Measurements from ENCODE around the gene CIRBP.

CIRBP gene

GRCh38 chr19:1250437-1251260, 18.5 kb upstream of the CIRBP start:
- Histone ChIP-seq H3K4me2 (ENCODE audit: low read length) (peak overlapping the region; percentile 100), H2AFZ (ENCODE audit: low read depth, low read length) (no peak overlapping the region), H3K9ac (ENCODE audit: low read length) (peak overlapping the region; percentile 98), H3K4me3 (ENCODE audit: low read length) (peak overlapping the region; percentile 88), H3K27ac (ENCODE audit: low read length) (peak overlapping the region; percentile 92), H3K9me3 (ENCODE audit: insufficient read depth, low read length) (no peaks in the 10 kb centered on the region), H3K36me3 (replicated peaks; ENCODE audit: low read depth, low read length) (peaks cover 39% of the 10 kb centered on the region), H3K27me3 (ENCODE audit: low read depth, low read length) (no peaks in the 10 kb centered on the region), H3K79me2 (ENCODE audit: low read length) (peaks cover 60% of the 10 kb centered on the region), H3K4me1 (ENCODE audit: low read length) (peaks cover 27% of the 10 kb centered on the region), H4K20me1 (ENCODE audit: insufficient read depth, low read length) (peaks cover 11% of the 10 kb centered on the region; the same call in 1 of the 2 replicates)
- TF ChIP-seq CTCF (IDR thresholded peaks at IDR 0.05; ENCODE audit: low read depth, low read length) (no peak), EZH2phosphoT487 (IDR thresholded peaks at IDR 0.05; ENCODE audit: low read depth) (no peak)

GRCh38 chr19:1251330-1252220, 17.6 kb upstream of the CIRBP start:
- H3K4me3 ChIP-seq (ENCODE audit: low read length): peak overlapping the region; percentile 88
- peaks cover 11% of the 10 kb centered on the region; the same call in 1 of the 2 replicates for H4K20me1 ChIP-seq (ENCODE audit: insufficient read depth, low read length)
- H3K27me3 ChIP-seq (ENCODE audit: low read depth, low read length): no peaks in the 10 kb centered on the region
- peak overlapping the region; percentile 98 for H3K9ac ChIP-seq (ENCODE audit: low read length)
- no peak for TF ChIP-seq CTCF (IDR thresholded peaks at IDR 0.05; ENCODE audit: low read depth, low read length)
- no peak for TF ChIP-seq EZH2phosphoT487 (IDR thresholded peaks at IDR 0.05; ENCODE audit: low read depth)
- H3K36me3 ChIP-seq (replicated peaks; ENCODE audit: low read depth, low read length): peaks cover 44% of the 10 kb centered on the region
- H3K27ac ChIP-seq (ENCODE audit: low read length): peak overlapping the region; percentile 92
- peaks cover 27% of the 10 kb centered on the region for H3K4me1 ChIP-seq (ENCODE audit: low read length)
- no peak overlapping the region for H2AFZ ChIP-seq (ENCODE audit: low read depth, low read length)
- peaks cover 61% of the 10 kb centered on the region for H3K79me2 ChIP-seq (ENCODE audit: low read length)
- peak overlapping the region; percentile 100 for H3K4me2 ChIP-seq (ENCODE audit: low read length)
- H3K9me3 ChIP-seq (ENCODE audit: insufficient read depth, low read length): no peaks in the 10 kb centered on the region

- H3K4me1 ChIP-seq (ENCODE audit: low read length): peaks cover 27% of the 10 kb centered on the region
- TF ChIP-seq EZH2phosphoT487 (IDR thresholded peaks at IDR 0.05; ENCODE audit: low read depth) (no peak), CTCF (IDR thresholded peaks at IDR 0.05; ENCODE audit: low read depth, low read length) (no peak)
- H3K9me3 ChIP-seq (ENCODE audit: insufficient read depth, low read length): no peaks in the 10 kb centered on the region
- H3K27ac ChIP-seq (ENCODE audit: low read length): peak overlapping the region; percentile 92
- H3K36me3 ChIP-seq (replicated peaks; ENCODE audit: low read depth, low read length): peaks cover 49% of the 10 kb centered on the region
- H2AFZ ChIP-seq (ENCODE audit: low read depth, low read length): no peak overlapping the region
- H3K9ac ChIP-seq (ENCODE audit: low read length): peak overlapping the region; percentile 98
- peak overlapping the region; percentile 88 for H3K4me3 ChIP-seq (ENCODE audit: low read length)
- peaks cover 11% of the 10 kb centered on the region; the same call in 1 of the 2 replicates for H4K20me1 ChIP-seq (ENCODE audit: insufficient read depth, low read length)
- no peaks in the 10 kb centered on the region for H3K27me3 ChIP-seq (ENCODE audit: low read depth, low read length)
- H3K79me2 ChIP-seq (ENCODE audit: low read length): peaks cover 61% of the 10 kb centered on the region
- peak overlapping the region; percentile 100 for H3K4me2 ChIP-seq (ENCODE audit: low read length)
These were observed 16.8 kb upstream of the CIRBP start for GRCh38 chr19:1252221-1252820.
